Measurements from ENCODE around the gene GAREM1.

GRCh38 chr18:32301976-32302743 lies 168.5 kb downstream of the GAREM1 start:
- TF ChIP-seq CTCF (IDR thresholded peaks at IDR 0.05) (no peak), MEF2A (IDR thresholded peaks at IDR 0.05; ENCODE audit: borderline replicate concordance, low read depth) (peak; percentile 97), FOXM1 (IDR thresholded peaks at IDR 0.05; ENCODE audit: low read depth) (no peak), POLR2AphosphoS5 (IDR thresholded peaks at IDR 0.05; ENCODE audit: low read depth, low read length) (peak; percentile 63; the same call in 1 of the 2 replicates), FOXJ3 (CRISPR knock-in tag; IDR thresholded peaks at IDR 0.05) (no peak), FOSL2 (IDR thresholded peaks at IDR 0.05; ENCODE audit: borderline replicate concordance, low read depth) (peak; percentile 80; the same call in 1 of the 2 replicates), ELF1 (IDR thresholded peaks at IDR 0.05) (no peak), RFX5 (IDR thresholded peaks at IDR 0.05; ENCODE audit: low read length) (no peak), MXI1 (IDR thresholded peaks at IDR 0.05; ENCODE audit: low read depth, low read length) (no peak), MAX (IDR thresholded peaks at IDR 0.05; ENCODE audit: low read depth) (0 out of 2 replicates have a peak, but pooled peaks have one; percentile 24), YY1 (IDR thresholded peaks at IDR 0.05; ENCODE audit: low read depth) (no peak)
